Neural progenitor cell (in vitro differentiated cells): ENCODE data around the gene AMIGO2. TPM values are rescaled to one million over a fixed set of nuclear protein-coding genes. Genes with fewer than 3 reads are reported as not detected.

Experiments
- DNase-seq: peaks from one replicate; pipeline ENCODE4 v3.0.0-alpha.2; 2016; ENCODE audit warnings: low spot score
- H2AFZ ChIP-seq: fragments of 200-600 bp; sonication (generic); replicated peaks from 2 replicates; pipeline ENCODE4 v1.6.1; 2016; ENCODE audit warnings: antibody characterized with exemption
- H3F3A ChIP-seq: fragments of 200-600 bp; sonication (generic); 2 replicates; pipeline ENCODE4 v1.6.1; 2016; ENCODE audit warnings: antibody characterized with exemption, low read depth
- H3K27ac ChIP-seq: fragments of 200-600 bp; sonication (generic); 2 replicates; pipeline ENCODE4 v1.5.1; 2016; ENCODE audit warnings: mild to moderate bottlenecking
- H3K27me3 ChIP-seq: fragments of 200-600 bp; sonication (generic); 2 replicates; pipeline ENCODE4 v1.6.1; 2016; ENCODE audit warnings: mild to moderate bottlenecking, moderate library complexity
- H3K36me3 ChIP-seq: fragments of 200-600 bp; sonication (generic); 2 replicates; pipeline ENCODE4 v1.5.1; 2016
- H3K4me1 ChIP-seq: fragments of 200-600 bp; sonication (generic); 2 replicates; pipeline ENCODE4 v1.6.1; 2016; ENCODE audit warnings: mixed run types
- H3K4me2 ChIP-seq: fragments of 200-600 bp; sonication (generic); 2 replicates; pipeline ENCODE4 v1.6.1; 2016
- H3K4me3 ChIP-seq: fragments of 200-600 bp; sonication (generic); 2 replicates; pipeline ENCODE4 v1.5.1; 2016
- H3K79me2 ChIP-seq: fragments of 200-600 bp; sonication (generic); 2 replicates; pipeline ENCODE4 v1.6.1; 2016; ENCODE audit warnings: low read depth
- H3K9ac ChIP-seq: fragments of 200-600 bp; sonication (generic); 2 replicates; pipeline ENCODE4 v1.6.1; 2016
- H3K9me3 ChIP-seq: fragments of 200-600 bp; sonication (generic); 2 replicates; pipeline ENCODE4 v1.5.1; 2016; ENCODE audit warnings: low read depth
- H4K20me1 ChIP-seq: fragments of 200-600 bp; sonication (generic); 2 replicates; pipeline ENCODE4 v1.6.1; 2016; ENCODE audit warnings: low read depth
- H3K27ac Mint-ChIP-seq: 3 replicates; pipeline ENCODE4 v1.8.0; 2021; ENCODE audit warnings: mixed read lengths
- H3K27me3 Mint-ChIP-seq: 2 replicates; pipeline ENCODE4 v1.8.0; 2022; ENCODE audit warnings: low read depth, mild to moderate bottlenecking, inconsistent platforms, moderate library complexity, mixed read lengths; ENCODE audit not compliant: insufficient read depth
- H3K36me3 Mint-ChIP-seq: 3 replicates; pipeline ENCODE4 v1.8.0; 2021; ENCODE audit warnings: mixed read lengths
- H3K4me1 Mint-ChIP-seq: 3 replicates; pipeline ENCODE4 v1.8.0; 2021; ENCODE audit warnings: mixed read lengths
- H3K4me3 Mint-ChIP-seq: 3 replicates; pipeline ENCODE4 v1.8.0; 2021; ENCODE audit warnings: mild to moderate bottlenecking, moderate library complexity, mixed read lengths
- H3K9me3 Mint-ChIP-seq: 3 replicates; pipeline ENCODE4 v1.8.0; 2020; ENCODE audit warnings: mixed read lengths
- CTCF ChIP-seq: fragments of 200-600 bp; sonication (generic); IDR thresholded peaks from 2 replicates; pipeline ENCODE4 v1.5.1; 2017; ENCODE audit warnings: antibody characterized with exemption, mild to moderate bottlenecking
- EZH2 ChIP-seq: fragments of 200-600 bp; sonication (generic); IDR thresholded peaks from 2 replicates; pipeline ENCODE4 v1.6.1; 2017; ENCODE audit warnings: antibody characterized with exemption, mild to moderate bottlenecking, moderate library complexity
- EZH2phosphoT487 ChIP-seq: fragments of 200-600 bp; sonication (generic); IDR thresholded peaks from 2 replicates; pipeline ENCODE4 v1.6.1; 2017; ENCODE audit warnings: antibody characterized with exemption
- total RNA-seq: library from RNA; depleted of rRNA; stranded (reverse); fragments of >200 nt; gene quantifications from 2 replicates; pipeline ENCODE4 v1.2.3, GENCODE V29; 2015; ENCODE audit warnings: low replicate concordance

Gene AMIGO2
- total RNA-seq, 1 donor from 2014 or later: 1.6 TPM

- H2AFZ ChIP-seq: no peak overlapping the region
- peaks cover 23% of the 10 kb centered on the region for H3K4me1 ChIP-seq
- no peak for TF ChIP-seq CTCF
- no peak for TF ChIP-seq EZH2
- TF ChIP-seq EZH2phosphoT487: no peak
- no peaks in the 10 kb centered on the region for H3K9me3 Mint-ChIP-seq
- H4K20me1 ChIP-seq: no peaks in the 10 kb centered on the region
- H3K9me3 ChIP-seq: no peaks in the 10 kb centered on the region
- peaks cover 33% of the 10 kb centered on the region for H3K4me1 Mint-ChIP-seq
- no peak overlapping the region for H3K4me3 Mint-ChIP-seq
- no peaks in the 10 kb centered on the region for H3K36me3 Mint-ChIP-seq
- no peaks in the 10 kb centered on the region for H3K36me3 ChIP-seq
- no peak overlapping the region for H3K27ac Mint-ChIP-seq
- no peaks in the 10 kb centered on the region for H3K79me2 ChIP-seq
- H3K27ac ChIP-seq: no peak overlapping the region
- H3K4me3 ChIP-seq: no peak overlapping the region
- peaks cover 32% of the 10 kb centered on the region for H3K27me3 ChIP-seq
- H3K4me2 ChIP-seq: no peak overlapping the region
- DNase-seq: no peak
- peaks cover under 1% of the 10 kb centered on the region for H3K27me3 Mint-ChIP-seq
- H3K9ac ChIP-seq: no peak overlapping the region
- H3F3A ChIP-seq: peaks cover 32% of the 10 kb centered on the region
Measured at GRCh38 chr12:47084172-47084571, 4.4 kb upstream of the AMIGO2 start.

GRCh38 chr12:47082796-47083621 is 3.2 kb upstream of the AMIGO2 start:
- Histone ChIP-seq H3K4me1 (peaks cover 31% of the 10 kb centered on the region), H3K36me3 (no peaks in the 10 kb centered on the region), H2AFZ (no peak overlapping the region), H3K27me3 (peaks cover 44% of the 10 kb centered on the region), H3F3A (peaks cover 32% of the 10 kb centered on the region), H3K9me3 (no peaks in the 10 kb centered on the region), H3K4me3 (no peak overlapping the region), H3K9ac (no peak overlapping the region), H4K20me1 (no peaks in the 10 kb centered on the region), H3K79me2 (no peaks in the 10 kb centered on the region), H3K27ac (no peak overlapping the region), H3K4me2 (no peak overlapping the region)
- H3K4me3 Mint-ChIP-seq: no peak overlapping the region
- H3K27ac Mint-ChIP-seq: no peak overlapping the region
- peaks cover 37% of the 10 kb centered on the region for H3K4me1 Mint-ChIP-seq
- no peak for DNase-seq
- no peak for TF ChIP-seq CTCF
- TF ChIP-seq EZH2phosphoT487: no peak
- TF ChIP-seq EZH2: no peak
- peaks cover 5% of the 10 kb centered on the region for H3K27me3 Mint-ChIP-seq
- H3K36me3 Mint-ChIP-seq: no peaks in the 10 kb centered on the region
- H3K9me3 Mint-ChIP-seq: no peaks in the 10 kb centered on the region

- H3K9ac ChIP-seq: no peak overlapping the region
- H3K4me1 ChIP-seq: peaks cover 31% of the 10 kb centered on the region
- DNase-seq: no peak
- no peak overlapping the region for H3K4me3 Mint-ChIP-seq
- no peaks in the 10 kb centered on the region for H3K36me3 ChIP-seq
- H3K9me3 ChIP-seq: no peaks in the 10 kb centered on the region
- peaks cover 51% of the 10 kb centered on the region for H3K27me3 ChIP-seq
- no peaks in the 10 kb centered on the region for H3K9me3 Mint-ChIP-seq
- no peaks in the 10 kb centered on the region for H4K20me1 ChIP-seq
- no peak overlapping the region for H3K27ac ChIP-seq
- H3K4me3 ChIP-seq: no peak overlapping the region
- peaks cover 5% of the 10 kb centered on the region for H3K27me3 Mint-ChIP-seq
- no peak overlapping the region for H2AFZ ChIP-seq
- peaks cover 37% of the 10 kb centered on the region for H3K4me1 Mint-ChIP-seq
- no peak overlapping the region for H3K27ac Mint-ChIP-seq
- TF ChIP-seq EZH2phosphoT487 (no peak), EZH2 (no peak), CTCF (no peak)
- H3K79me2 ChIP-seq: no peaks in the 10 kb centered on the region
- H3F3A ChIP-seq: peaks cover 32% of the 10 kb centered on the region
- H3K36me3 Mint-ChIP-seq: no peaks in the 10 kb centered on the region
- H3K4me2 ChIP-seq: no peak overlapping the region
Measured at GRCh38 chr12:47082283-47082682, 2.5 kb upstream of the AMIGO2 start.
